ENCODE measurements around the gene FILIP1.

DNA sequence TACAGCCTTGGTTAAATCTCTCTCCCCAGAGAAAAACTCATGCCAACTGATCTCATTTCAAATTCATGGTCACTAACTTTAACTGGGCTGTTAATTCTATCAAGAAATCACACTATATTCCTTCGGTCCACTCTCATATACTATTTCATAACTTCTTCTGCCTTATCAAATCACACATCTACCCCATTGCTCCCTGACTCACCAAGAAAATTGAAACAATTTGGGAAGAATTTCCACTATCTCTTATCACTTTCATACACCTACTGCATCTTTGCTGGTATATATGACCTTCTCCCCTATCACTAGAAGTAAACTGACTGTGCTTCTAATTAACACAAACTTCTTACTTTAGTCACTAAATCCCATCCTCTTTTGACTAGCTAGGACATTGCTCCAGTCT, 102.3 kb downstream of the FILIP1 start:
- TF ChIP-seq, protein P1, sequence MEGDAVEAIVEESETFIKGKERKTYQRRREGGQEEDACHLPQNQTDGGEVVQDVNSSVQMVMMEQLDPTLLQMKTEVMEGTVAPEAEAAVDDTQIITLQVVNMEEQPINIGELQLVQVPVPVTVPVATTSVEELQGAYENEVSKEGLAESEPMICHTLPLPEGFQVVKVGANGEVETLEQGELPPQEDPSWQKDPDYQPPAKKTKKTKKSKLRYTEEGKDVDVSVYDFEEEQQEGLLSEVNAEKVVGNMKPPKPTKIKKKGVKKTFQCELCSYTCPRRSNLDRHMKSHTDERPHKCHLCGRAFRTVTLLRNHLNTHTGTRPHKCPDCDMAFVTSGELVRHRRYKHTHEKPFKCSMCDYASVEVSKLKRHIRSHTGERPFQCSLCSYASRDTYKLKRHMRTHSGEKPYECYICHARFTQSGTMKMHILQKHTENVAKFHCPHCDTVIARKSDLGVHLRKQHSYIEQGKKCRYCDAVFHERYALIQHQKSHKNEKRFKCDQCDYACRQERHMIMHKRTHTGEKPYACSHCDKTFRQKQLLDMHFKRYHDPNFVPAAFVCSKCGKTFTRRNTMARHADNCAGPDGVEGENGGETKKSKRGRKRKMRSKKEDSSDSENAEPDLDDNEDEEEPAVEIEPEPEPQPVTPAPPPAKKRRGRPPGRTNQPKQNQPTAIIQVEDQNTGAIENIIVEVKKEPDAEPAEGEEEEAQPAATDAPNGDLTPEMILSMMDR (IDR thresholded peaks at IDR 0.05): no peak
- TF ChIP-seq POLR2A (IDR thresholded peaks at IDR 0.05) (no peak), POLR2AphosphoS5 (IDR thresholded peaks at IDR 0.05) (no peak)
